PC-9 (cell line): Measurements from ENCODE around the gene MCOLN1.

ENCODE experiments used
- EZH2 ChIP-seq: fragments of 200-600 bp; sonication (generic); IDR thresholded peaks from 2 replicates; pipeline ENCODE4 v1.8.0; 2017; ENCODE audit warnings: antibody characterized with exemption, low read depth
- TF ChIP-seq, protein P1 (sequence below): fragments of 200-600 bp; sonication (generic); conservative IDR thresholded peaks from 2 replicates; pipeline ENCODE4 v1.6.1; 2017; ENCODE audit warnings: mixed run types, antibody characterized with exemption, mild to moderate bottlenecking, moderate library complexity

DNA sequence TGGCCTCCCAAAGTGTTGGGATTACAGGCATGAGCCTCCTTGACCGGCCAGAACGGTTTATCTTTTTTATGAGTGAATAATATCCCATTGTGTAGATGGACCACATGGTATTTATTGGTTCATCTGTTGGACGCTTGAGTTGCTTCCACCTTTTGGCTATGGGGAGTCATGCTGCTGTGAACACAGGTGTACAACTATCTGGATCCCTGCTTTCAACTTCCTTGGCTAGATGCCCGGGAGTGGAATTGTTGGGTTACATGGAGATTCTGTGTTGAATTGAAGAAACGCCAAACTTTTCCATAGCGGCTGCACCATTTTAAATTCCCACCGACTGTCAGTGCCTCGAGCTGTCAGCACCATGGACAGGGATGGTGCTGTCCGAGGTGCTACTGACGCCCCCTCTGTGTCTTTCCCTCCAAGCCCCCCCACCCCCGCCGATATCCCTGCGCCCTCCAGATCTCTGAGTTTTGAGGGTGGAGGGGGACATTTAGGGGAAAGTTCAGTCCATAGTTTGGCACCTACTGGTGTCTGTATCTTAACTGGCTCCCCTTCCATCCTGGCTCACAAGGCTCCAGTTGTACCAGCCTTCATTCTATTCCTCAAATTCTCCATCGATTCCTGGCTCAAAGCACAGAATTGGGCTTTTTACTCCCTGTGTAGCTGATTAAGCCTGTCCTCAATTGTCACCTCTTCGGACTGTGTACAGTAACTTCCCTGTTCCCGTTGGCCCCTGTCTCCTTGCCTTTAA lies 40.4 kb downstream of the MCOLN1 start:
- TF ChIP-seq, protein P1, sequence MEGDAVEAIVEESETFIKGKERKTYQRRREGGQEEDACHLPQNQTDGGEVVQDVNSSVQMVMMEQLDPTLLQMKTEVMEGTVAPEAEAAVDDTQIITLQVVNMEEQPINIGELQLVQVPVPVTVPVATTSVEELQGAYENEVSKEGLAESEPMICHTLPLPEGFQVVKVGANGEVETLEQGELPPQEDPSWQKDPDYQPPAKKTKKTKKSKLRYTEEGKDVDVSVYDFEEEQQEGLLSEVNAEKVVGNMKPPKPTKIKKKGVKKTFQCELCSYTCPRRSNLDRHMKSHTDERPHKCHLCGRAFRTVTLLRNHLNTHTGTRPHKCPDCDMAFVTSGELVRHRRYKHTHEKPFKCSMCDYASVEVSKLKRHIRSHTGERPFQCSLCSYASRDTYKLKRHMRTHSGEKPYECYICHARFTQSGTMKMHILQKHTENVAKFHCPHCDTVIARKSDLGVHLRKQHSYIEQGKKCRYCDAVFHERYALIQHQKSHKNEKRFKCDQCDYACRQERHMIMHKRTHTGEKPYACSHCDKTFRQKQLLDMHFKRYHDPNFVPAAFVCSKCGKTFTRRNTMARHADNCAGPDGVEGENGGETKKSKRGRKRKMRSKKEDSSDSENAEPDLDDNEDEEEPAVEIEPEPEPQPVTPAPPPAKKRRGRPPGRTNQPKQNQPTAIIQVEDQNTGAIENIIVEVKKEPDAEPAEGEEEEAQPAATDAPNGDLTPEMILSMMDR, result no peak
- no peak for TF ChIP-seq EZH2
